IPS-18a (cell line): ENCODE measurements around the gene ATF7.

Source experiments
- H3K27ac ChIP-seq: one replicate; pipeline ENCODE4 v1.5.1; 2013; ENCODE audit warnings: low read length
- H3K27me3 ChIP-seq: one replicate; pipeline ENCODE4 v1.6.1; 2013; ENCODE audit warnings: mild to moderate bottlenecking, low read length; ENCODE audit not compliant: control insufficient read depth, insufficient read depth
- H3K36me3 ChIP-seq: one replicate; pipeline ENCODE4 v1.6.1; 2013; ENCODE audit warnings: low read depth, low read length; ENCODE audit not compliant: control insufficient read depth
- H3K4me1 ChIP-seq: one replicate; pipeline ENCODE4 v1.6.1; 2013; ENCODE audit warnings: low read depth, low read length; ENCODE audit not compliant: control insufficient read depth
- H3K4me3 ChIP-seq: one replicate; pipeline ENCODE4 v1.5.1; 2013; ENCODE audit warnings: low read length
- H3K9ac ChIP-seq: one replicate; pipeline ENCODE4 v1.6.1; 2013; ENCODE audit warnings: mild to moderate bottlenecking, low read length, moderate library complexity
- H3K9me3 ChIP-seq: one replicate; pipeline ENCODE4 v1.6.1; 2013; ENCODE audit warnings: low read depth, low read length; ENCODE audit not compliant: control insufficient read depth

ATF7 gene

DNA sequence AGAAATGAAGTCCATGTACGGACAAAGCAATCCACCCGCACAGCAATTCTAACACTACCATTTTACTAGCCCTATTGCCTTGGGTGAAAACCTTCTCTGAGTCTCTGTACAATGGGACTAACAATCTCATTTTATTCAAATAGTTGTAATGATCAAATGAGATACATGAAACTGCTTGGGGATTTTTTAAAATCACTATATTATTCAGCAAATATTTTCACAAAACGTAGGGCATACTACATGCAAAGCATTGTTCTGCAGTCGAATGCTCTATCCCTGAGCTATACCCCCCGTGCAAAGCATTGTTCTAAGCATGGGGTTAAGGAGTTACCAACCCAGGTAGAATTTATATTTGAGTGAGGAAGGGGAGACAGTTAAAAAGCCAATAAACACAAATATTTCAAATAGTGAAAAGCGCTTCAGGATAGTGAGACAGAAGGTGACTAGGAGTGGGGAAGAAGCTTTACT is 554 bp upstream of the ATF7 start:
- Histone ChIP-seq H3K9ac (peak overlapping the region; percentile 93), H3K4me1 (peaks cover 16% of the 10 kb centered on the region), H3K27me3 (no peaks in the 10 kb centered on the region), H3K27ac (peak overlapping the region; percentile 83), H3K4me3 (peak overlapping the region; percentile 89), H3K36me3 (no peaks in the 10 kb centered on the region), H3K9me3 (no peaks in the 10 kb centered on the region)

DNA sequence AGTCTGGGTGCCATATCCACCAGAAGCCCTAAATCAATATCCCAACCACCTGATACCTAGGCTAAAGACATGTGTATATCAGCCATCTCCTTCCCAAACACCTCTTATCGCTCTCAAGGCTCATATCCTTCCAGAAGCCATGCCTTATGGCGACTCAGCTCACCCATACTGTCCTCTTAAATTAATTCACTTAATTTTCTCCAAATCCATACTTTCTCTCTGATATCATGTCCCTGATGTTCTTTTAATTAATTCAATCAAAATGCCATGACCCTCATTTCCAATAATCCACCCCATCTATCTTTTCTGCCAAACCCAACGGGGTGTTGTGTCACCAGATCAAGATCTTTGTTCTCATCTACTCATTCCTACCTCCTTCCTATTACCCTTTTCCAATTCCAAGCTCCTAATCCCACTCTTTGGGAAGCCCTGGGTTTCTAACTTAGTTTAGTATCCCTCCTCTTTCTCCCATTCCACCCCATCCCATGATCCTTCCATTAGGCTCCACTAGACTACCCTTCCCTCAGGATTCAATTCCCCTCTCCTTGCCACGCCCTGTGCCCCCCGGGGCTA is 723 bp downstream of the ATF7 start:
- H3K27me3 ChIP-seq = no peaks in the 10 kb centered on the region
- H3K9me3 ChIP-seq = no peaks in the 10 kb centered on the region
- no peaks in the 10 kb centered on the region for H3K36me3 ChIP-seq
- H3K27ac ChIP-seq = no peak overlapping the region
- H3K4me1 ChIP-seq = peaks cover 16% of the 10 kb centered on the region
- H3K4me3 ChIP-seq = peak overlapping the region; percentile 89
- peak overlapping the region; percentile 24 for H3K9ac ChIP-seq

DNA sequence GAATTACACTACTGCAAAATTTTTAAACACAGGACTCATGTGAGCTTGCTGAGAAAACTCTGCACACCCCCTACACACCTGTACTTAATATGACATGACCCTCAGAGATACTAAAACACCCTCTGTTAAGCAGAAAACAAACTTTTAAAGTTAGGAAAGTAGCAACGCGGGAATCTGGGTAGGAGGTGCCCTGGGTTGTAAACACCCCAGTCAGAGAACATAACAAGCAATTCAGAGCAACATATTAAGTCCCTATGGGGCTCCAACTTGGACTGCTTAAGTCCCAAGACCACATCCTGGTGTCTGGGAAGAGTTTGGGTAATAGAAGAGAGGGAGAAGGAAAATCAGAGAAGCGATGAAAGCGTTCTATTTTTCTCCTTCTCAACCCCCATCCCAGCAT is 1.2 kb downstream of the ATF7 start:
- peak overlapping the region; percentile 89 for H3K4me3 ChIP-seq
- peak overlapping the region; percentile 24 for H3K9ac ChIP-seq
- no peak overlapping the region for H3K27ac ChIP-seq

DNA sequence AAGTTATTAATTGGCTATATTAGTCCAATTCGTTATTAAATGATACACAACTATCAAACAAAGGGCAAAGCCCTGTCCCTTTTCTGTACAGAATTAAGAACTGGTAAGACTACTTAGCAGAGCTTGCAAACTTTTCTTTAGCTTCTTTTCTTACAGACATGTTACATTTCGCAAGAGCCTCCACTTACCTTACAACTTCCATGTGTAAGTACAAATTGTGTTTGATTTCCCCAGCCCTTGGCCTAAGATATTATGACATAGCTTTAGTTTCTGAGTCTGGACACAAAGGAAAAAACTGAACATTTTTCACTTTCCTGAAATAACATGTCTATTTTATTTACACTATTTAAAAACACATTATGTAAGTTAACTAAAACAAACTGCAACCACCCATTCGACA is 1.7 kb downstream of the ATF7 start:
- H3K9me3 ChIP-seq = no peaks in the 10 kb centered on the region
- H3K36me3 ChIP-seq = no peaks in the 10 kb centered on the region
- no peak overlapping the region for H3K9ac ChIP-seq
- H3K4me1 ChIP-seq = peaks cover 16% of the 10 kb centered on the region
- H3K27me3 ChIP-seq = no peaks in the 10 kb centered on the region
- H3K4me3 ChIP-seq = no peak overlapping the region
- no peak overlapping the region for H3K27ac ChIP-seq

More for the DNA sequence above, 1.2 kb downstream of the ATF7 start:
- Histone ChIP-seq H3K4me1 (peaks cover 16% of the 10 kb centered on the region), H3K27me3 (no peaks in the 10 kb centered on the region), H3K36me3 (no peaks in the 10 kb centered on the region), H3K9me3 (no peaks in the 10 kb centered on the region)

DNA sequence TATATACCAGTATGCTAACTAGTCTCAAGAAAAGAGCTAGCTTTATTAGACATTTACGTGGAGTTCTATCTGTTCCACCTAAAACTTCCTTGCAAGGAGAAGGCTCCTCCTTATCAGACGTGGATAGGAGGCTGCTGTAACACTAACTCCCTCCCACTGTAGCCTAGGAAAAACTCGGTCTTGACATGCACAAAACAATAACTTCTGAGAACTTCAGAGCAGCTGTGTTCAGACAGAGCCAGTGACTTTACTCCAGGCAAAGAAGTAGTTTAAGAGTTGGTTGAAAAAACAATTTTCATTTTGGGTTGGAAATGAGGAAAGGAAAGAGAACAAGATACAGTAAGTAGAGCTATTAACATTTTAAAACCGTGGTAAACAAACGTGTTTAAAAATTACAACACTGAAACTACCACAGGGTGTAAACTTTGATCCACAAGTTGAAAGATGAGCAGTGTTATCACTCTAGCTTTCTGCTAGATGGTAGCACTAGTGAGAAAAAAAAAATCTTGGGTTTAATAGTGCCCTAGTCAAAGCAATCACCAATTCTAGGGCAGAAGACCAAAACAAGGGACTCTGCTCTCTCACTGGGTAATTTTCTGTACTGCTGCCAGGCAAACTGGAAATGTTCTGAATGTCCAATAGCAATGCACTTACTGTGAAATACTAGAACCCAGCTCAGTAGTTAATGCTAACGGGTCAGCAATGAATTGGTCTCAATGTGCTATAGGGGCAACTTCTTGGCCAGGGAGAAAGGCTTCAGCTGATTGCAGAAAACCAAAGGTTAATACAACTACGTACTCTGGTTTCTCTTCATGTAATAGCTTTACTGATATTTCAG is 2.4 kb downstream of the ATF7 start:
- Histone ChIP-seq H3K4me1 (peaks cover 16% of the 10 kb centered on the region), H3K27ac (no peak overlapping the region), H3K9ac (no peak overlapping the region), H3K9me3 (no peaks in the 10 kb centered on the region), H3K36me3 (no peaks in the 10 kb centered on the region), H3K27me3 (no peaks in the 10 kb centered on the region), H3K4me3 (no peak overlapping the region)

DNA sequence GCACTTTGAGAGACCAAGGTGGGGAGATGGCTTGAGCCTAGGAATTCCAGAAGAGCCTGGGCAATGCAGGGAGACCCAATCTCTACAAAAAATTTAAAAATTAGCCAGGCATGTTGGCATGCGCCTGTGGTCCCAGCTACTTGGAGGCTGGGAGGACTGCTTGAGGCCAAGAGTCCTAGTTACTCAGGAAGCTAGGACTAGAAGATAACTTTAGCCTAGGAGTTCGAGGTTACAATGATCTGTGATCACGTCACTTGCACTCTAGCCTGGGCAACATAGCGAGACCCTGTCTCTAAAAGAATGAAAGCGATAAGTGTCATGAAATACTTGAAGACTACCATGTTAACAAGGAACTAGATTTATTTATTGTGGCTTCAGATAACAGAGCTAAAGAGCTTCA is 3.5 kb downstream of the ATF7 start:
- Histone ChIP-seq H3K27ac (no peak overlapping the region), H3K9ac (no peak overlapping the region), H3K9me3 (no peaks in the 10 kb centered on the region), H3K4me1 (peaks cover 16% of the 10 kb centered on the region), H3K27me3 (no peaks in the 10 kb centered on the region), H3K36me3 (no peaks in the 10 kb centered on the region), H3K4me3 (no peak overlapping the region)

DNA sequence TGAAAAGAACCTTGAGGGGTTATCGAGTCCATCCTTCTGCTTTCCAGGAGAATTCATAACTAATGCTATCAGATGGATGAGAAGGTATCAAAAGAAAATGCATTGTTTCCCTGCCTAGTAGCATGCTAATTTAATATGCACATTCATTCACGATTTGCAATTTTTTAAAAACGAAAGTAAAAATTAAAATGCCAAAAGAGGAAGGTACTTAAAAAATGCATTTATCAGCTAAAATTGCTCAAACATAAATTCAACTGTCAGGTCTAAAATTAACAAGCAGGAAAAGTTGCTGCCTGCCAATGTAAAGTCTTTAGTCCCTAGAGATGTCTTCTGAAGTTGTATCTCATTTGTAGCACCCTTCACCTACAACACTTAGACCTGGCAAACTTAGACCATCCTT is 7.9 kb downstream of the ATF7 start:
- H3K9ac ChIP-seq = no peak overlapping the region
- no peaks in the 10 kb centered on the region for H3K36me3 ChIP-seq
- H3K27me3 ChIP-seq = no peaks in the 10 kb centered on the region
- H3K9me3 ChIP-seq = no peaks in the 10 kb centered on the region
- no peak overlapping the region for H3K27ac ChIP-seq
- no peaks in the 10 kb centered on the region for H3K4me1 ChIP-seq
- no peak overlapping the region for H3K4me3 ChIP-seq

DNA sequence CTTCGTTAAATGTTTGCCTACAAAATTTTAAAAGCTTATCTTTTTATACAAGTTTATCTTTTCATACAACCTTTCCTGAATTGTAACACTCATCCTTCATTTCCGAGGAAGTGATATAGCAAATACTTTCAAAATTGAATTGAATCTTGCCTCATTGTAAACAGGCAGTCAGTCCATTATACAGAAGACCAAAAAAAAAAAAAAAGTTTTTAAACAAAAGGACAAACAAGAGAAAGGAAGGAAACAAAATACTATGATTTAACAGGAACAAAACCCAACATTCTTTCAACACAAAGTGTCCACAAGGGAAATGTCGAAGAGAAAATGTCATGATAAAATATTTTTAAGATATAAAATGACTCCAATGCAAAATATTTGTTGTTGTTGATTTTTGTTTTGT is 8.5 kb downstream of the ATF7 start:
- Histone ChIP-seq H3K27me3 (no peaks in the 10 kb centered on the region), H3K36me3 (no peaks in the 10 kb centered on the region), H3K9ac (no peak overlapping the region), H3K4me1 (no peaks in the 10 kb centered on the region), H3K27ac (no peak overlapping the region), H3K9me3 (no peaks in the 10 kb centered on the region), H3K4me3 (no peak overlapping the region)

DNA sequence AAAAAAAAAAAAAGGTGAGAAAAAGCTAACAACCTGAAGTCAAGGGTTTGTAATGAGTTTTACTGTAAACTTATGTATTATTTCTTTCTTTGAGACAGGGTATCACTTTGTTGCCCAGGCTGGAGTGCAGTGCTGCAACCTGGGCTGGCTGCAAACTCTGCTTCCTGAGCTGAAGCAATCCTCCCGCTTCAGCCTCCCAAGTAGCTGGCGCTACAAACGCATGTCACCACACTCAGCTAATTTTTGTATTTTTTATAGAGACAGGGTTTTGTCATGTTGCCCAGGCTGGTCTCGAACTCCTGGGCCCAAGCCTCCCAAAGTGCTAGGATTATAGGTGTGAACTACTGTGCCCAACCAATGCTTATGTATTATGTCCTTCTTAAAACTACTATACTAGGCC is 9.2 kb downstream of the ATF7 start:
- Histone ChIP-seq H3K4me1 (no peaks in the 10 kb centered on the region), H3K9ac (no peak overlapping the region), H3K27me3 (no peaks in the 10 kb centered on the region), H3K27ac (no peak overlapping the region), H3K9me3 (no peaks in the 10 kb centered on the region), H3K36me3 (no peaks in the 10 kb centered on the region), H3K4me3 (no peak overlapping the region)

DNA sequence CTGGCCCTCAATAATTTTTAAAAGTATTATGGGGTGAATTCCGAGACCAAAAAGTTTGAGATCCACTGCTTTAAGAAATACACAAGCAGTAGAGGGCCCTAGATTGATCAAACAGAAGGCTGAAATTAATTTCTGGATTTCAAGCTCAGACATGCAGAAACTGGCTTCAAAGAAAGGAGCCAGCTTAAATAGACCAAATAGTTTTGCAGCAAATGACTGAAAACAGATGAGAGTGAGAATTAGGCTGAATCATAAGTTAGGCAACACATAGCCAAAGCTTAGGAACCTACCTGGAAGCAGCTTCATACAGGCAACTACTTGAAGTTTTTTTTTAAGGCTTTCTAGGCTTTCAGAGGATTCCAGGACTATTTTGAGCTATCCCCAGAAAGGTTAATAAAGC is 12.4 kb downstream of the ATF7 start:
- Histone ChIP-seq H3K36me3 (no peaks in the 10 kb centered on the region), H3K9ac (no peak overlapping the region), H3K27ac (no peak overlapping the region), H3K9me3 (no peaks in the 10 kb centered on the region), H3K4me3 (no peak overlapping the region), H3K27me3 (no peaks in the 10 kb centered on the region), H3K4me1 (no peaks in the 10 kb centered on the region)

DNA sequence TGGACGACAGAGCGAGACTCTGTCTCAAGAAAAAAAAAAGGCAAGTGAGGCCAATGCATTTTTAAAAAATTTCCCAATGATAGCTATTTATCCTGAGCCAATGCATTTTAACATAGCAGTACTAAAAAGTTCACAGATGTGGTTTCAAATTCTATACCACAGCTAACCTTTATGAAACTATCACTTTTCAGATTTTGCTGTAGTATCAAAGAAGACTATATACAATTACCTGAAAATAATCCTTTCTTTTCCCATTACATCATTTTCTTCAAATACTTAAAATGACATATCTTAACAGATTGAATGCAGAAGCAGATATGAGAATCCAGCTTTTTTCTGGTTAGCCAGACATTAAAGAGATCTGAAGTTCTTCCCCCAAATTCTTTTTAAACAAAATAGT is 13.2 kb downstream of the ATF7 start:
- Histone ChIP-seq H3K9me3 (no peaks in the 10 kb centered on the region), H3K4me1 (no peaks in the 10 kb centered on the region), H3K4me3 (no peak overlapping the region), H3K9ac (no peak overlapping the region), H3K27me3 (no peaks in the 10 kb centered on the region), H3K27ac (no peak overlapping the region), H3K36me3 (no peaks in the 10 kb centered on the region)

DNA sequence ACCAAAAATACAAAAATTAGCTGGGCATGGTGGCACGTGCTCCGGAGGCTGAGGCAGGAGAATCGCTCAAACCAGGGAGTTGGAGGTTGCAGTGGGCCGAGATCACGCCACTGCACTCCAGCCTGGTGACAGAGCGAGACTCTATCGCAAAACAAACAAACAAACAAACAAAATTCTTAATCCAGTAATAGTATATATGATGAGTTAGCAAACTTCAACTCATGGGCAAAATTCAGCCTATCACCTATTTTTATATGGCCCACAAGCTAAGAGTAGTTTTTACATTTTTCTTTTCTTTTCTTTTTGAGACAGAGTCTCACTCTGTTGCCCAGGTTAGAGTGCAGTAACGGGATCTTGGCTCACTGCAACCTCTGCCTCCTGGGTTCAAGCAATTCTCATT is 14.9 kb downstream of the ATF7 start:
- H3K4me3 ChIP-seq = no peak overlapping the region
- no peaks in the 10 kb centered on the region for H3K27me3 ChIP-seq
- H3K36me3 ChIP-seq = no peaks in the 10 kb centered on the region
- H3K9ac ChIP-seq = no peak overlapping the region
- no peaks in the 10 kb centered on the region for H3K9me3 ChIP-seq
- H3K4me1 ChIP-seq = no peaks in the 10 kb centered on the region
- no peak overlapping the region for H3K27ac ChIP-seq
